Erythroblast (primary cell): Measurements from ENCODE around the gene NISCH.

ENCODE experiments used
- DNase-seq, 2 experiments: peaks; one replicate each; lab custom pipeline; 2025; lab: John Stamatoyannopoulos, UW
- GATA1 ChIP-seq: IDR thresholded peaks from 2 replicates; pipeline ENCODE4 v1.6.1; 2011; ENCODE audit warnings: low read depth, mild to moderate bottlenecking, control low read depth, low read length, moderate library complexity
- POLR2A ChIP-seq: IDR thresholded peaks from 2 replicates; pipeline ENCODE4 v1.6.1; 2011; ENCODE audit warnings: mild to moderate bottlenecking, low read length

NISCH gene

GRCh38 chr3:52506266-52506966 lies 51.0 kb downstream of the NISCH start:
- no peak for DNase-seq
- TF ChIP-seq GATA1: no peak
- no peak for TF ChIP-seq POLR2A

GRCh38 chr3:52507359-52507758 lies 52.0 kb downstream of the NISCH start:
- no peak for DNase-seq
- TF ChIP-seq POLR2A (no peak), GATA1 (no peak)

GRCh38 chr3:52509753-52510328 lies 54.4 kb downstream of the NISCH start:
- no peak for TF ChIP-seq GATA1
- TF ChIP-seq POLR2A: no peak

GRCh38 chr3:52511509-52511908 lies 56.1 kb downstream of the NISCH start:
- DNase-seq: no peak
- no peak for TF ChIP-seq GATA1
- TF ChIP-seq POLR2A: no peak

More at GRCh38 chr3:52509753-52510328, 54.4 kb downstream of the NISCH start:
- no peak for DNase-seq

- no peak for DNase-seq
- TF ChIP-seq GATA1 (no peak), POLR2A (no peak)
These were observed 56.7 kb downstream of the NISCH start for GRCh38 chr3:52512105-52512504.

GRCh38 chr3:52512727-52513126 lies 57.3 kb downstream of the NISCH start:
- no peak for TF ChIP-seq GATA1
- TF ChIP-seq POLR2A: no peak
- no peak for DNase-seq

- TF ChIP-seq GATA1 (no peak), POLR2A (no peak)
- DNase-seq: no peak
These were observed 57.9 kb downstream of the NISCH start for GRCh38 chr3:52513281-52513680.

GRCh38 chr3:52514576-52514975 lies 59.2 kb downstream of the NISCH start:
- TF ChIP-seq GATA1 (no peak), POLR2A (no peak)
- DNase-seq: no peak

GRCh38 chr3:52515192-52515591 lies 59.8 kb downstream of the NISCH start:
- TF ChIP-seq GATA1 (no peak), POLR2A (no peak)
- no peak for DNase-seq

GRCh38 chr3:52516509-52517195 lies 61.2 kb downstream of the NISCH start:
- no peak for DNase-seq
- TF ChIP-seq POLR2A (no peak), GATA1 (no peak)

GRCh38 chr3:52517796-52518722 lies 62.7 kb downstream of the NISCH start:
- DNase-seq: no peak
- TF ChIP-seq GATA1: no peak
- TF ChIP-seq POLR2A: no peak

GRCh38 chr3:52518723-52519444 lies 63.5 kb downstream of the NISCH start:
- TF ChIP-seq POLR2A (no peak), GATA1 (no peak)
- peak in 1 of 2 experiments; percentile 10 for DNase-seq
